D721Med (cell line): Measurements from ENCODE around the gene PSMD4.
A peak's percentile ranks its signal among the peaks of the same experiment; 100 is the strongest.

Experiments used
- DNase-seq: peaks from one replicate; pipeline ENCODE4 v3.0.0; 2011; ENCODE audit warnings: low spot score; ENCODE audit not compliant: insufficient read length
- FAIRE-seq: peaks from 2 replicates; lab custom pipeline; 2011; peaks lifted over from hg19 to GRCh38; lab: Jason Lieb, UNC
- CTCF ChIP-seq: IDR thresholded peaks from 2 replicates; pipeline ENCODE4 v1.5.1; 2012; ENCODE audit warnings: mild to moderate bottlenecking, control low read depth; ENCODE audit not compliant: insufficient read depth; ENCODE audit errors: missing control alignments

The PSMD4 gene

GRCh38 chr1:151251656-151252470, 2.7 kb upstream of the PSMD4 start:
- DNase-seq, result peak; percentile 96
- TF ChIP-seq CTCF, result peak; percentile 98
- peak; percentile 91 for FAIRE-seq

- DNase-seq, result no peak
- no peak for TF ChIP-seq CTCF
- FAIRE-seq, result peak; percentile 11
These were observed 847 bp downstream of the PSMD4 start for GRCh38 chr1:151255381-151255780.

- FAIRE-seq, result no peak
- TF ChIP-seq CTCF, result no peak
- DNase-seq, result no peak
These were observed 4.8 kb downstream of the PSMD4 start for GRCh38 chr1:151259351-151259750.

GRCh38 chr1:151265446-151266236, 11.1 kb downstream of the PSMD4 start:
- TF ChIP-seq CTCF, result no peak
- DNase-seq (no peak), FAIRE-seq (no peak)

- FAIRE-seq, result no peak
- DNase-seq, result no peak
- no peak for TF ChIP-seq CTCF
These were observed 11.8 kb downstream of the PSMD4 start for GRCh38 chr1:151266315-151266714.

GRCh38 chr1:151266821-151267220, 12.3 kb downstream of the PSMD4 start:
- FAIRE-seq, result no peak
- DNase-seq, result no peak
- TF ChIP-seq CTCF, result no peak
